Activated T-cell treated with anti-CD3 and anti-CD28 coated beads, Interleukin-2, amount 50 U/mL, for 4 hours (primary cell): ENCODE data around the gene RPL26. TPM values are rescaled to one million over a fixed set of nuclear protein-coding genes. Genes with fewer than 3 reads are reported as not detected.
A peak's percentile ranks its signal among the peaks of the same experiment; 100 is the strongest.
"Not testable (repeated sequence)": the region's sequence is repeated elsewhere in the genome, so short reads cannot be mapped to it uniquely, and the experiment has no call there.

Source experiments
- ATAC-seq, 2 donors: fragments of 200-7000 bp; cut with Tn5 transposase; one replicate each; pipeline ENCODE4 v1.10.0; 2021
- DNase-seq: peaks from one replicate; pipeline ENCODE4 v3.0.0-alpha.2; 2020
- H3K27me3 Mint-ChIP-seq: one replicate; pipeline ENCODE4 v1.8.0; 2021; ENCODE audit warnings: low read depth, mixed read lengths
- H3K36me3 Mint-ChIP-seq: one replicate; pipeline ENCODE4 v1.8.0; 2022; ENCODE audit warnings: mixed read lengths; ENCODE audit not compliant: insufficient read depth
- H3K4me1 Mint-ChIP-seq: one replicate; pipeline ENCODE4 v1.8.0; 2021; ENCODE audit warnings: low read depth, mixed read lengths
- H3K4me3 Mint-ChIP-seq: one replicate; pipeline ENCODE4 v1.8.0; 2021; ENCODE audit warnings: mild to moderate bottlenecking, moderate library complexity, mixed read lengths
- H3K9me3 Mint-ChIP-seq: one replicate; pipeline ENCODE4 v1.8.0; 2021; ENCODE audit warnings: mixed read lengths
- total RNA-seq, 3 donors: library from RNA; stranded (reverse); gene quantifications; one replicate each; pipeline ENCODE4 v1.2.1, GENCODE V29; 2021

The RPL26 gene
- total RNA-seq, 3 donors from 2014 or later: 2,326 to 2,535 (median 2,364) TPM

GRCh38 chr17:8384801-8385378, 1.9 kb upstream of the RPL26 start:
- DNase-seq (no peak), ATAC-seq (no peak)
- Mint-ChIP-seq H3K36me3 (peaks cover 29% of the 10 kb centered on the region), H3K9me3 (no peaks in the 10 kb centered on the region), H3K27me3 (no peaks in the 10 kb centered on the region), H3K4me3 (peak overlapping the region; percentile 100), H3K4me1 (peaks cover 44% of the 10 kb centered on the region)

- ATAC-seq: peak in 1 of 2 donors; percentile 1
- H3K4me3 Mint-ChIP-seq: peak overlapping the region; percentile 100
- peaks cover 58% of the 10 kb centered on the region for H3K4me1 Mint-ChIP-seq
- no peak for DNase-seq
- peaks cover 44% of the 10 kb centered on the region for H3K36me3 Mint-ChIP-seq
- no peaks in the 10 kb centered on the region for H3K27me3 Mint-ChIP-seq
- no peaks in the 10 kb centered on the region for H3K9me3 Mint-ChIP-seq
Observed at GRCh38 chr17:8382880-8383142, 182 bp downstream of the RPL26 start.

GRCh38 chr17:8382052-8382879, 727 bp downstream of the RPL26 start:
- Mint-ChIP-seq H3K36me3 (peaks cover 48% of the 10 kb centered on the region), H3K9me3 (no peaks in the 10 kb centered on the region)
- no peak for ATAC-seq

GRCh38 chr17:8380049-8380448, 2.9 kb downstream of the RPL26 start:
- H3K36me3 Mint-ChIP-seq: peaks cover 61% of the 10 kb centered on the region
- ATAC-seq: no peak
- DNase-seq: no peak

More at GRCh38 chr17:8382052-8382879, 727 bp downstream of the RPL26 start:
- H3K4me1 Mint-ChIP-seq: peaks cover 58% of the 10 kb centered on the region
- no peak for DNase-seq
- no peaks in the 10 kb centered on the region for H3K27me3 Mint-ChIP-seq
- H3K4me3 Mint-ChIP-seq: peak overlapping the region; percentile 100

GRCh38 chr17:8378117-8378516, 4.9 kb downstream of the RPL26 start:
- H3K36me3 Mint-ChIP-seq: peaks cover 61% of the 10 kb centered on the region
- DNase-seq, ATAC-seq, H3K27me3 Mint-ChIP-seq, H3K9me3 Mint-ChIP-seq: not testable (repeated sequence)
- peak overlapping the region; percentile 31 for H3K4me3 Mint-ChIP-seq
- peaks cover 62% of the 10 kb centered on the region for H3K4me1 Mint-ChIP-seq

More at GRCh38 chr17:8380049-8380448, 2.9 kb downstream of the RPL26 start:
- no peaks in the 10 kb centered on the region for H3K9me3 Mint-ChIP-seq
- H3K4me1 Mint-ChIP-seq: peaks cover 71% of the 10 kb centered on the region
- peak overlapping the region; percentile 100 for H3K4me3 Mint-ChIP-seq
- no peaks in the 10 kb centered on the region for H3K27me3 Mint-ChIP-seq

GRCh38 chr17:8377422-8377821, 5.6 kb downstream of the RPL26 start:
- Mint-ChIP-seq H3K4me1 (peaks cover 62% of the 10 kb centered on the region), H3K9me3 (no peaks in the 10 kb centered on the region), H3K27me3 (no peaks in the 10 kb centered on the region), H3K36me3 (peaks cover 55% of the 10 kb centered on the region), H3K4me3 (peak overlapping the region; percentile 85)
- ATAC-seq (no peak), DNase-seq (no peak)

GRCh38 chr17:8376271-8377067, 6.5 kb downstream of the RPL26 start, which contains the start of gene KRABD2:
Gene KRABD2 (minus strand): TSS chr17:8376704.
- DNase-seq: peak; percentile 85
- peak within 1 kb of the TSS; percentile 85 for H3K4me3 Mint-ChIP-seq
- H3K27me3 Mint-ChIP-seq: no peaks in the 10 kb centered on the region
- peaks cover 47% of the 10 kb centered on the region for H3K36me3 Mint-ChIP-seq
- peak; percentile 98 for ATAC-seq
- H3K4me1 Mint-ChIP-seq: peaks cover 58% of the 10 kb centered on the region
- H3K9me3 Mint-ChIP-seq: no peaks in the 10 kb centered on the region

GRCh38 chr17:8375738-8376259, 7.2 kb downstream of the RPL26 start:
- DNase-seq (no peak), ATAC-seq (peak; percentile 3 to 6)
- no peaks in the 10 kb centered on the region for H3K27me3 Mint-ChIP-seq
- H3K4me3 Mint-ChIP-seq: peak overlapping the region; percentile 85
- no peaks in the 10 kb centered on the region for H3K9me3 Mint-ChIP-seq
- peaks cover 40% of the 10 kb centered on the region for H3K36me3 Mint-ChIP-seq
- peaks cover 52% of the 10 kb centered on the region for H3K4me1 Mint-ChIP-seq

GRCh38 chr17:8373856-8374255, 9.1 kb downstream of the RPL26 start:
- not testable (repeated sequence) for H3K27me3 Mint-ChIP-seq, H3K9me3 Mint-ChIP-seq, ATAC-seq, H3K4me3 Mint-ChIP-seq, DNase-seq
- Mint-ChIP-seq H3K36me3 (peaks cover 28% of the 10 kb centered on the region), H3K4me1 (peaks cover 38% of the 10 kb centered on the region)

- H3K36me3 Mint-ChIP-seq: peaks cover 18% of the 10 kb centered on the region
- no peaks in the 10 kb centered on the region for H3K27me3 Mint-ChIP-seq
- ATAC-seq: no peak
- H3K4me3 Mint-ChIP-seq: no peak overlapping the region
- H3K4me1 Mint-ChIP-seq: peaks cover 25% of the 10 kb centered on the region
- DNase-seq: no peak
- H3K9me3 Mint-ChIP-seq: no peaks in the 10 kb centered on the region
Observed at GRCh38 chr17:8372422-8372821, 10.6 kb downstream of the RPL26 start.

GRCh38 chr17:8371786-8372185, 11.2 kb downstream of the RPL26 start:
- no peaks in the 10 kb centered on the region for H3K27me3 Mint-ChIP-seq
- ATAC-seq (no peak), DNase-seq (no peak)
- no peaks in the 10 kb centered on the region for H3K9me3 Mint-ChIP-seq
- peaks cover 14% of the 10 kb centered on the region for H3K36me3 Mint-ChIP-seq
- H3K4me3 Mint-ChIP-seq: no peak overlapping the region
- H3K4me1 Mint-ChIP-seq: peaks cover 19% of the 10 kb centered on the region

GRCh38 chr17:8369944-8370343, 13.0 kb downstream of the RPL26 start:
- DNase-seq (no peak), ATAC-seq (no peak)
- Mint-ChIP-seq H3K9me3 (no peaks in the 10 kb centered on the region), H3K4me3 (no peak overlapping the region), H3K27me3 (no peaks in the 10 kb centered on the region), H3K36me3 (peaks cover 4% of the 10 kb centered on the region), H3K4me1 (peaks cover 4% of the 10 kb centered on the region)

- H3K36me3 Mint-ChIP-seq: peaks cover 4% of the 10 kb centered on the region
Observed at GRCh38 chr17:8368193-8368592, 14.8 kb downstream of the RPL26 start.

GRCh38 chr17:8366231-8366630, 16.8 kb downstream of the RPL26 start:
- ATAC-seq: no peak
- Mint-ChIP-seq H3K9me3 (no peaks in the 10 kb centered on the region), H3K4me3 (no peak overlapping the region), H3K27me3 (no peaks in the 10 kb centered on the region), H3K4me1 (peaks cover 4% of the 10 kb centered on the region), H3K36me3 (peaks cover 4% of the 10 kb centered on the region)
- DNase-seq: no peak

More at GRCh38 chr17:8368193-8368592, 14.8 kb downstream of the RPL26 start:
- H3K9me3 Mint-ChIP-seq: no peaks in the 10 kb centered on the region
- no peak for DNase-seq
- no peak overlapping the region for H3K4me3 Mint-ChIP-seq
- no peaks in the 10 kb centered on the region for H3K27me3 Mint-ChIP-seq
- no peak for ATAC-seq
- H3K4me1 Mint-ChIP-seq: peaks cover 4% of the 10 kb centered on the region
